ENCODE measurements around the gene RNASE9.
"Not testable (repeated sequence)": the region's sequence is repeated elsewhere in the genome, so short reads cannot be mapped to it uniquely, and the experiment has no call there.

The RNASE9 gene

DNA sequence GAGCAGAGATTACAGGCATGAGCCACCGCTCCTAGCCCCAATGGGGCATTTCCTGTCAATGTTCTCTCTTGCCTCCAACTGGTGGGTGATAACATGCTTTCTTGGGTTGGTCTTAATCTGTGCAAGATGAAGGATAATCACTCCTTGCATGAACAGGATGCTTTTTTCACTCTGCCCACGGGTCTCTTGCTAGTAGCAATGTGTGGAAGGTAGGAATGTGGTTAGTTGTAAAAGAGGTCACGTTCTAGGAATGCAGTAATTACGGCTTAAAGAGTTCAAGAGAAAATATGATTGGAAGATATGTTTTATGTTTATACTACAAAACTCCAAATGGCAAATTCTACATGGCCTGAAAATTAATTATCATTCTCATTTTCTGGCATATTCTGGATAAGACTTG is 45.0 kb downstream of the RNASE9 start:
- DNase-seq = no peak

DNA sequence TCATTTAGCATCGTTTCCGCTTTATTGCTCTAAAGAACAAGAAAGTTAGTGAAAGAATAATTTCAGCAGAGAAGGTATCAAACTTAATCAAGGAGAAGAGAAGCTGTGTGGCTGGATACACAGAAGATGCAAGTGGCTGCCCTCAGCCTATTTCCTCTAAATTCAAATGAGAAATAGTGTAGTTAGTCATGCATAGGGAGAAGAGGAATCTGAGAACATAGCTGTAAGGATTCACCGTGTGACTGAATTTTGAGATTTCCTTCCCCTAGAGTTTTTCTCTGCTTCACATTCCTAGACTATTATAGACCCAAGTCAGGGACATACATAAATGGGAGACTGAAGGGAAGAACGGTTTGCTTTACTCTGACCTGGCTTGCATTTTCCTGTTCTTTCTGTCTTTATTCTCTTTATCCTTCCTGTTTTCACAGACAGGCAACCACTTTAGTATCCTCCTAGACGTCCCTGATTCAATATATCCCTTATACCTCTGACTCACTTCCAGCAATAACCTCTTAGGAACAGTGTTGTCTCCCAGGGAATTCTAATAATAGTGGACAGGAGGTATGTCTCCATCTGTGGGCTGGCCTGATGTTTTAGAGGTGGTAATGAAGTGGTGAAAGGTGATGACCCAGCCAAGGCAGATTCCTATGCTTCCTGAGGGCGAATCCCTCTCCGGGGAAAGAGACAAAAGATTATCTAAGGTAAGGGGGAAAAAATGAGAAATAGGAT is 48.5 kb downstream of the RNASE9 start:
- DNase-seq = no peak

DNA sequence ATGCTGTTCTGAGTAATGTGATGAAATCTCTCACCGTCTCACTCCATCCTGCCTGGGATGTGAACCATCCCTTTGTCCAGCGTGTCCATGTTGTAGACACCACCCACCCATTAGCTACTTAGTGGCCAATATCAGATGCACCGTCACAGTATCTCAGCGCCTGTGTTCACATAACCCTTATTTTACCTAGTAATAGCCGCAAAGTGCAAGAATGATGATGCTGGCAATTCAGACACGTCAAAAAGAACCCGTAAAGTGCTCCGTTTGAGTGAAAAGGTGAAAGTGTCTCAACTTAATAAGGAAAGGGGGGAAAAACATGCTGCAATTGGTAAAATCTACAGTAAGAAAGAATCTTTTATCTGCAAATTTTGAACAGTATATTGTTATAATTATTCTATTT is 52.5 kb downstream of the RNASE9 start:
- no peak for DNase-seq

DNA sequence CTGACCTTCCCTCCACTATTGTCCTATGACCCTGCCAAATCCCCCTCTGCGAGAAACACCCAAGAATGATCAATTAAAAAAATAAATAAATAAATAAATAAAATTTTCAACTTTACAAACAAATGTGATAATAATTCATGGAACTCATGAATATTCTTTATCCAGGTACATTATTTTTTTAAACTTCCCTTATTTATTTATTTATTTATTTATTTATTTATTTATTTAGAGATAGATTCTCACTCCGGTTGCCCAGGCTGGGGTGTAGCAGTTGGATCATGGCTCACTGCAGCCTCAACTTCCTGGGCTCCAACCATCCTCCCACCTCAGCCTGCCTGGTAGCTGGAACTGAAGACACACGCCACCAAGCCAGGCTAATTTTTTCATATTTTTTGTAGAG is 53.3 kb downstream of the RNASE9 start:
- DNase-seq = not testable (repeated sequence)

DNA sequence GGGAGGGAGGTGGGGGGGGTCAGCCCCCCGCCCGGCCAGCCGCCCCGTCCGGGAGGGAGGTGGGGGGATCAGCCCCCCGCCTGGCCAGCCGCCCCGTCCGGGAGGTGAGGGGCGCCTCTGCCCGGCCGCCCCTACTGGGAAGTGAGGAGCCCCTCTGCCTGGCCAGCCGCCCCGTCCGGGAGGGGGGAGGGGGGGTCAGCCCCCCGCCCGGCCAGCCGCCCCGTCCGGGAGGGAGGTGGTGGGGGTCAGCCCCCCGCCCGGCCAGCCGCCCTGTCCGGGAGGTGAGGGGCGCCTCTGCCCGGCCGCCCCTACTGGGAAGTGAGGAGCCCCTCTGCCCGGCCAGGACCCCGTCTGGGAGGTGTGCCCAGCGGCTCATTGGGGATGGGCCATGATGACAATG is 54.1 kb downstream of the RNASE9 start:
- DNase-seq = not testable (repeated sequence)

DNA sequence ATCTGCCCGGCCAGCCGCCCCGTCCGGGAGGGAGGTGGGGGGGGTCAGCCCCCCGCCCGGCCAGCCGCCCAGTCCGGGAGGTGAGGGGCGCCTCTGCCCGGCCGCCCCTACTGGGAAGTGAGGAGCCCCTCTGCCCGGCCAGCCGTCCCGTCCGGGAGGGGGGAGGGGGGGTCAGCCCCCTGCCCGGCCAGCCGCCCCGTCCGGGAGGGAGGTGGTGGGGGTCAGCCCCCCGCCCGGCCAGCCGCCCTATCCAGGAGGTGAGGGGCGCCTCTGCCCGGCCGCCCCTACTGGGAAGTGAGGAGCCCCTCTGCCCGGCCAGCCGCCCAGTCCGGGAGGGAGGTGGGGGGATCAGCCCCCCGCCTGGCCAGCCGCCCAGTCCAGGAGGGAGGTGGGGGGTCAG is 54.6 kb downstream of the RNASE9 start:
- not testable (repeated sequence) for DNase-seq
